ENCODE data around the gene CSK.

GRCh38 chr15:74768099-74768770 lies 13.6 kb upstream of the CSK start:
- no peak for TF ChIP-seq POLR2A (IDR thresholded peaks at IDR 0.05; ENCODE audit: low read depth, low read length)
- no peak for TF ChIP-seq POLR2AphosphoS5 (IDR thresholded peaks at IDR 0.05; ENCODE audit: low read depth, low read length)
- TF ChIP-seq TAF1 (IDR thresholded peaks at IDR 0.05; ENCODE audit: low read depth, low read length), result no peak
- no peak for TF ChIP-seq SPI1 (IDR thresholded peaks at IDR 0.05; ENCODE audit: low read depth, low read length)

Data from GM12891 (cell line).